Putamen (tissue), 1 donor: ENCODE measurements around the gene C6orf132.

Source experiments
- DNase-seq: peaks from one replicate; pipeline ENCODE4 v3.0.0-alpha.2; 2016; ENCODE audit warnings: low spot score

C6orf132 gene

DNA sequence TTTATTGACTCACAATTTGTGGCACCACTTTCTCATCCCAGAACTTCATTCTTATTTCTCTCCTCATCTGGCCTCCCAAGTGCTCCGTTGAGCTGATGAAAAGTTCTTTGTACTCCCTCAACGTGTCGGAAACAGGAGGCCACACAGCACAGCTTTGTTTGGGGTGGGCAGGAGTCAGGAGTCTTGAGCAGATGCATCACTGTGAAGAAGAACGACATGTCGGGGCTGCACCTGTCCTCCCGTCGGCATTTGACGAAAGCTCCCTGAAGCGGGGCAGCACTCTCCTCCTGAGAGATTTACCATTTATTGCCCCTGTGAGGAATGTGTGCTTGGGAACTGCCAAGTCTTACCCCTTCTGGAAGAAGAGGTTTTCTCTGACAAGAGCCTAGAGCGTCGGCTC, 64.0 kb downstream of the C6orf132 start:
- DNase-seq = no peak

DNA sequence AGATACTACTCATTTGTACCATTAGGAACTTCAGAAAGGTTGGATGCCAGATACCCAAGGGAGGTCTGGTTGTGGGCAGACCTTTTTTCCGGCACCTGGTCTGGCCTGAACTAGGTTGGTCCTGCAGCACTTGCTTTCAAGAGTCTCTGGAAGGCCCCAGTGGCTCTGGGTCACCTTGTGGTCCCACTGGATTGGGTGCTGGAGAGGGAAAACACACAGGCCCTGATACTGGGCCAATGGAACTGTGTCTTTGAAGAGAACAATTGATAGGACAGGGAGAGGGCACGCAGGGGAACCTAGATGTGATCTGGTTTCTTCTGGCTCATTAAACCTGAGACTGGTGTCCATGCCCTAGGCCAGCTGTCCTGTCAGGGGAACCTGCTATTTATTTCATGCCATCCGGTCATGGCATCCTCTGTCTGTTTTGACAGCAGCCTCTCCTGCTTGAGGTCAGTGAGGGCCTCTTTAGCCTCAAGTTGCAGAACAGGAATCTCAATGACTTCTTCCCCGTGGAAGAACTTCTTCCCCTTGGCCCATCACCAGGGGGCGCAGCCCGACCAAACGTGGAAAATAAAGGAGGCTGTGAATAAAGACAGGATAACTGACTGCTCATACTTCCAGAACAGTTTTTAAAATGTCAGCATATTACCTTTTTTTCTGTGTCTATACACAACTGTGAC, 67.1 kb downstream of the C6orf132 start:
- DNase-seq = no peak

- DNase-seq = no peak
Measured at GRCh38 chr6:42073287-42073686, 69.1 kb downstream of the C6orf132 start.

GRCh38 chr6:42071881-42072583, 70.4 kb downstream of the C6orf132 start:
- no peak for DNase-seq

DNA sequence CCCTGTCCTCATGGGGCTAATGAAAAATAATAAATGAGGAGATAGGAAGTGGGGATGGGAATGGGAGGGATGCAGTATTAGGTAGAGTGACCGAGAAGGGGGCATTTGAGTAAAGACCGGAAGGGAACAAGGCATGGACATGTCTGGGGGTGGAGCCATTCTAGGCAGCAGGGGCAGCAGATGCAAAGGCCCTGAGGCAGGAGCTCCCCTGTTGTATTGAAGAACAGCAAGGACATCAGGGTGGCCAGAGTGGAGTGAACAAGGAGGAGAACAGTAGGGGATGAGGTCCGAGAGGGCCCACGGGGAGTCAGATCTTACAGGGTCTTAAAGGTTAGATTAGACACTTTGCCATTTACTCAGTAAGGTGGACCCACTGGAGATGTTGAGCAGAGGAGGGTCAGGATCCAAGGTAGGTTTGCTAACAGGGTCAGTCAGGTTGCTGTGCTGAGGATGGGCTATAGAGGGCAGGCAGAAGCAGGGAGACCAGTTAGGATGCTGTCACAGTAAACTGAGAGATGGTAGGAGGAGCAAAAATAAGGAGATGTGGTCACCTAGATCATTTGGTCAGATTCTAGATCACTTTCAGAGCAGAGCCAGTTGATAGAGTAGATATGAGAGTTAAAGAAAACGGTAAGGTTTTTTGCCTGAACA, 73.4 kb downstream of the C6orf132 start:
- DNase-seq = no peak

GRCh38 chr6:42068173-42068572, 74.2 kb downstream of the C6orf132 start:
- no peak for DNase-seq

GRCh38 chr6:42066156-42066675, 76.2 kb downstream of the C6orf132 start:
- no peak for DNase-seq

DNA sequence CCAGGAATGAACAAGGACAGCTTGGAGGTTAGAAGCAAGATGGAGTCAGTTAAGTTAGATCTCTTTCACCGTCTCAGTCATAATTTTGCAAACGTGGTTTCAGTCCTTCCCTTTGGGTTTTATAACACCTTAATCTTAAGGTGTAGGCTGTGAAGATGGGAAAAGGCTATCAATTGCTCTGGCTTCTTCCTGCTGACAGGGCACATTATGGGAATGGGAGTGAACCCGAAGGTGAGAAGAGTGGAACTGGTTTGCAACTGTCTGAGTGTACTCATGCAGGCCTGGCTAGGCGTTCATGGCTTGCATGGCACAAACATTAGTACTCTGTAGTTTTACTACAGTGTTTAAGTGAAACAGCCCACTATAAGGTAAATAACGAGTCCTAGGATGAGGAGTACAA, 82.7 kb downstream of the C6orf132 start:
- DNase-seq = no peak

- no peak for DNase-seq
Measured at GRCh38 chr6:42053601-42054000, 88.8 kb downstream of the C6orf132 start.

DNA sequence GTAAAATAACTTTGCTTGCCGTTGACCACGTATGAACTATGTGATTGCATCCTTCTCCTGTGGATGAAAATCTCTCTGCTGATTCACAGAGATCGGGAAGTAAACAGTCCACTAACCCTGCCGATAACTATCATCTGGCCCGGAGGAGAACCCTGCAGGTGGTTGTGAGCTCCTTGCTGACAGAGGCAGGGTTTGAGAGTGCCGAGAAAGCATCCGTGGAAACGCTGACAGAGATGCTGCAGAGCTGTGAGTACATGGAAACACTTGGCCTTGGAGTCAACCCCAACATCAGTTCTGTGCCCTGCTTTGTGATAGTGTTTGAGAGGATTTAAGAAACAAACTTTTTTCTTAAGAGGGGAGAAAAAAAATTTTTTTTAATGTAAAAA, 91.2 kb downstream of the C6orf132 start:
- DNase-seq = no peak
